Kidney epithelial cell (primary cell): ENCODE results near the gene MAP1A. TPM values are rescaled to one million over a fixed set of nuclear protein-coding genes. Genes with fewer than 3 reads are reported as not detected.
"Not testable (repeated sequence)": the region's sequence is repeated elsewhere in the genome, so short reads cannot be mapped to it uniquely, and the experiment has no call there.

ENCODE experiments used
- DNase-seq: peaks from one replicate; pipeline ENCODE4 v3.0.0-alpha.2; 2010; ENCODE audit warnings: low read depth
- H3K27me3 ChIP-seq: 2 replicates; pipeline ENCODE4 v1.6.0; 2011; ENCODE audit warnings: low read length; ENCODE audit not compliant: control insufficient read depth, insufficient read depth
- H3K36me3 ChIP-seq: 2 replicates; pipeline ENCODE4 v1.5.1; 2011; ENCODE audit warnings: low read length; ENCODE audit not compliant: control insufficient read depth, insufficient read depth
- H3K4me3 ChIP-seq: 2 replicates; pipeline ENCODE4 v1.5.1; 2011; ENCODE audit warnings: low read depth, mild to moderate bottlenecking, control low read depth, low read length
- CTCF ChIP-seq: IDR thresholded peaks from 2 replicates; pipeline ENCODE4 v1.5.1; 2011; ENCODE audit warnings: mild to moderate bottlenecking, moderate library complexity, low read length, control low read depth, inconsistent platforms; ENCODE audit not compliant: insufficient read depth, poor library complexity, severe bottlenecking
- total RNA-seq: library from RNA; depleted of rRNA; stranded (reverse); fragments of >200 nt; gene quantifications from 2 replicates; pipeline ENCODE4 v1.2.3, GENCODE V29; 2015

The MAP1A gene
- total RNA-seq, 1 donor from 2014 or later = 2.0 TPM

DNA sequence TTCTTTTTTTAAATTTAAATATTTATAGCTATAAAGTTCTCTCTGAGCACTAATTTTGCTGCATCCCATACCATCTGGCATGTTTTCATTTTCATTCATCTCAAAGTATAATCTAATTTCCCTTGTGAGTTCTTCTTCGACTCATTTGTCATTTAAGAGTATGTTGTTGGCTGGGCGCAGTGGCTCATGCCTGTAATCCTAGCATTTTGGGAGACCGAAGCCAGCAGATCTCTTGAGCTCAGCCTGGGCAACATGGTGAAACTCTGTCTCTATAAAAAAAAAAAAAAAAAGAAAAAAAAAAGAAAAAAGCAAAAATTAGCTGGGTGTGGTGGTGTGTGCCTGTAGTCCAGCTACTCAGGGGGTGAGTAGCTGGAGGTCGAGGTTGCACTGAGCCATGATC, 34.8 kb downstream of the MAP1A start:
- TF ChIP-seq CTCF = no peak
- no peak for DNase-seq
- no peaks in the 10 kb centered on the region for H3K36me3 ChIP-seq
- H3K27me3 ChIP-seq = no peaks in the 10 kb centered on the region
- no peak overlapping the region for H3K4me3 ChIP-seq

DNA sequence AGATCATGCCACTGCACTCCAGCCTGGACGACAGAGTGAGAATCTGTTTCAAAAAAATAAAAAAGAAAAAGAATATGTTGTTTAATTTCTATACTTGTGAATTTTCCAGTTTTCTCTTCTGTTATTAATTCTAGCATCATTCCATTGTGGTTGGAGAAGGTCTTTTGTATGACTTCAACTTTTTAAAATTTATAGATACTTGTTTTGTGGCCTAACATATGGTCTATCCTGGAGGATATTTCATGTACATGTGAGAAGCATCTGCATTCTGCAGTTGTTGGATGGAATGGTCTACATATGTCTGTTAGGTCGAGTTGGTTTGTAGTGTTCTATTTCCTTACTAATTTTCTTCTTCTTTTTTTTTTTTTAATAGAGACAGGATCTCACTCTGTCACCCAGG, 35.6 kb downstream of the MAP1A start:
- no peak for DNase-seq
- no peaks in the 10 kb centered on the region for H3K36me3 ChIP-seq
- H3K27me3 ChIP-seq = no peaks in the 10 kb centered on the region
- no peak overlapping the region for H3K4me3 ChIP-seq
- TF ChIP-seq CTCF = no peak

DNA sequence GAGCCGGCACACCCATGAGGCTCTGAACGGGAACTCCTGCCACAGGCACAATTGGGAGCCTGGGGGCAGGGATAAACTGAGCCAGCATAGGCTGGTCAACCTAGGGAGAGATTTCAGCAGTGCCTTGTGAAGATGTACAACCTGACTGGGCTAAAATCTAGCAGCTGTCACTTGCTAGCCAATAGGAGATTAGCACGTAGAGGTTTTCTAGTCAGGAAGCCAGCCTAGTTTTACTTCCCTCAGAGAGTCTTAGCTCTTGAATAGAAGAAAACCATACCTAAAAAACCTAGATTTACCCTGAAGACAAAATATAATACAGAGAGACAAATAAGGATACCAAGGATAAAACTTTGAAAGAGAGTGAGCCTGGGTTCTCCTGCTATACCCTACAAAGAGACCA, 45.3 kb downstream of the MAP1A start:
- DNase-seq, H3K27me3 ChIP-seq, H3K4me3 ChIP-seq, H3K36me3 ChIP-seq: not testable (repeated sequence)

- not testable (repeated sequence) for H3K36me3 ChIP-seq, H3K27me3 ChIP-seq, DNase-seq, H3K4me3 ChIP-seq
Measured at GRCh38 chr15:43563793-43564192, 46.4 kb downstream of the MAP1A start.

GRCh38 chr15:43566615-43567014, 49.2 kb downstream of the MAP1A start:
- H3K4me3 ChIP-seq, DNase-seq, H3K36me3 ChIP-seq, H3K27me3 ChIP-seq: not testable (repeated sequence)

GRCh38 chr15:43574607-43575006, 57.2 kb downstream of the MAP1A start:
- H3K36me3 ChIP-seq, DNase-seq, H3K4me3 ChIP-seq, H3K27me3 ChIP-seq: not testable (repeated sequence)

Other genes starting within 250 kb of the MAP1A start
- gene TGM7, start 215.4 kb upstream of the MAP1A start, total RNA-seq = not detected in 2 replicates
- gene LCMT2, start 187.0 kb upstream of the MAP1A start, total RNA-seq = 7.8 and 9.2 TPM in 2 replicates
- gene ZSCAN29, start 146.6 kb upstream of the MAP1A start, total RNA-seq = 29.5 and 38.5 TPM in 2 replicates
- gene TUBGCP4, start 146.5 kb upstream of the MAP1A start, total RNA-seq = 8.9 and 12.8 TPM in 2 replicates
- gene TP53BP1, start 24.5 kb upstream of the MAP1A start, total RNA-seq = 34.8 and 46.8 TPM in 2 replicates
- gene PPIP5K1, start 72.6 kb downstream of the MAP1A start, total RNA-seq = 20.8 and 26.2 TPM in 2 replicates
- gene CKMT1B, start 76.4 kb downstream of the MAP1A start, total RNA-seq = 3.7 and 5.1 TPM in 2 replicates
- under 0.01 and 0.21 TPM in 2 replicates for gene STRC, start 101.2 kb downstream of the MAP1A start, total RNA-seq
- gene CATSPER2, start 131.2 kb downstream of the MAP1A start, total RNA-seq = 1.8 and 5.0 TPM in 2 replicates
- 6.5 and 8.8 TPM in 2 replicates for gene CKMT1A, start 176.3 kb downstream of the MAP1A start, total RNA-seq
- gene PDIA3, start 228.8 kb downstream of the MAP1A start, total RNA-seq = 218 and 244 TPM in 2 replicates